ENCODE results near the gene MOV10L1.

MOV10L1 gene

DNA sequence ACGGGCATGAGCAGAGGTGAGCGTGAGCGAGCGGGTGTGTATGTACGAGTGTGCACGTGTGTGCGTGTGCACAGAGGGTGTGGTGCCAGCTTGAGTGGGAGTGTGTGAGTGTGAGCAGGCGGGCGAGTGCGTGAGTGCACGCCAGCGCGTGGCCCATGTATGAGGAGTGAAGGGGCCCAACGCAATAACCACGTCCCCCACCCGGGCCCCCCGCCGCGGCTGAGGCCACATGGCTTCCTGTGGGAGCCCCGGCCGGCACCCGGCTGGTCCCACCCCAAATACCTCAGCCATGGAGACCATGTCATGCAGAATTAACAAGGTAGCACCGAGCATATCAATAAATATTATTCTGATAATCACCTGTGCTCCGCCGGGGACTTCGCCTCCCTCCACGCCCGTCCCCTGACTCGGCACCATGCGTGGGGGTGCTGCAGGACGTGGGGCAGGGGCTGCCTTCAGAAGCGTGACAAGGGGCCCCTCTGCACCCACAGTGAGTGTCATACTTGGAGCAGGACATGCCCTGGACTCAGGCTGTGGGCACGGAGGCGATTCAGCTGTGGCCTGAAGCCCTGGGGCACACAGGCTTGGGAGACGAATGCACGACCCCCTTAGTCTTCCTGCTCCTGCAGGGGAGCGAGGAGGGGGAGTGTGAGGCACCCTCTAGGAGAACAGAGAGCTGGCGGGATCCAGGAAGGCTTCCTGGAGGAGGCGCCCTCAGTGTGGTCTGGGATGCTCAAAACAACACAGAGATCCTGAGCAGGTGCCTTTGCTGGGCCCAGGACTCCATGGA is 90.3 kb downstream of the MOV10L1 start:
- DNase-seq (ENCODE audit: low read depth): no peak
- H3K4me3 ChIP-seq (ENCODE audit: low read depth, low read length): no peak overlapping the region

DNA sequence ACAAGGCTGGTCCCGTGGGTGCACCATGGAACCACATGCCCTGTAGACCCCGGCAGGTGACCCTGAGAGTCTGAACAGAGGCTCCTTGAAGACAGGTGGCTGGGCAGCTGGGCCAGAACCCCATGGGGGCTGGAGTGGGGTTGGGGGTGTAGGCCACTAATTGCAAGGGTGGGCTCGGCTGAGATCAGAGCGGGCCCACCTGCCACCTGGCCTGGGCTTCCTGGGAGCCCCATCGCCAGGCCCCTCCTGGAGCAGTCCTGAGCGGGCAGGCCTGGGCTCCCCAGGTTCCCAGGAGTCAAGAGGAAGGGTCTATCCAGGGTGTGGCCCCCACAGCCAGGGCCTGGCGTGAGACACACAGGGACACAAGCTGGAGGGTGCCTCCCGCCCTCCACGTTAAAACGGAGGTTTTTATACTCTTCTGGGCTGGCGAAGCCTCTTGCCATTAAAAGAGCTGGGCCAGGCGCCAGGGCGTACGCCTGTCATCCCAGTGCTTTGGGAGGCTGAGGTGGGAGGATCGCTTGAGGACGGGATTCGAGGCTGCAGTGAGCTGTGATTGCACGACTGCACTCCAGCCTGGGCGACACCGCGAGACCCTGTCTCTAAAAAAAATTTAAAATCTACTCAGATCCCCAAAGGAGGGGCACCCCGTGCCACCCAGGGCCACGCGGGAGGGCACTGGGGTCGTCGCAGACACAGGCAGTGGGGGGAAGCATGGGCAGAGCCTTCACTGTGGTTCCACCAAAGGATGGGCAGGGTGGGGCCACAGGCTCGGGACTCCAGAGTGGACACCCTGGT is 91.1 kb downstream of the MOV10L1 start:
- no peak overlapping the region for H3K4me3 ChIP-seq (ENCODE audit: low read depth, low read length)
- no peak for DNase-seq (ENCODE audit: low read depth)

DNA sequence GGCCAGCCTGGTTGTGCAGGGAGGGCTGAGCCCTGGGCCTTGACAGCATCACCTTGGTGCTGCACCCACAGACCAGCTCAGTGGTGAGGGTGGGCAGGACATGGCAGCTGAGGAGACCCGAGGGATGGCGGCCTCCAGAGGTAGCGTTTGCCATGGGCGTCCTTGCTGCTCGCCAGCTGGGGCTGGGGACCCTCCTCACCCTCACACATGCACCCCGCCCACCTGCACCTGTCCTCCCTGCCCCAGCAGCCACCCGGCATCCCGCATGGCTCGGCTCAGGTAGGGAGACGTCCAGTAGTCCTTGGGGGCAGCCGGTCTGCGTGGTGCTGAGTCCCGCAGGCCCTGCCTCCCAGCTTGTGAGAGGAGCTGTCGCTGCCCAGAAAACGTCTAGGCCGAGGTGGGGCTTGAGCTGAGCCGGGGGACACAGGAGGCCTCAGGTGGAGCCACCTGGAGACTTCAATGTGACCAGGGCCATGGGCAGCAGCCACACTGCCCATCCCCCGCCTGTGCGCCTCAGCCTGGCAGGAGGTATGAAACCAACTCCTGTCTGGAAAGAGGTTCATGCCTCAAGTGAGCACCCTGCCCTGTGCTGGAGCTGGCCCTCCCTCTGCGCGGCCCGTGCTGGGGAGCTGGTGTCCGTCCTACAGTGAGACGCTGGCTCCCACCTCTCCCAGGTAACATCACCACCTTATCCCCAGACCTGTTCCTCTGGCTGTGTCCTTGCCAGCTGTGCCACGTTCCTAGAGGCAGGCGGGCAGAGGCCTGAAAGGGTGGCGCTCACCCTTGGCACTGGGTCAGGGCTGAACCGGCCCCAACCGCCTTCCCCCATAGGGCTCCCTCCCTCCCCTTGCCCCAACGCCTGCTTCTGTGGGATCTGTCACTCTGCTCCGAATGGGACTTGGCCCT is 92.6 kb downstream of the MOV10L1 start:
- H3K4me3 ChIP-seq (ENCODE audit: low read depth, low read length): no peak overlapping the region
- DNase-seq (ENCODE audit: low read depth): no peak

DNA sequence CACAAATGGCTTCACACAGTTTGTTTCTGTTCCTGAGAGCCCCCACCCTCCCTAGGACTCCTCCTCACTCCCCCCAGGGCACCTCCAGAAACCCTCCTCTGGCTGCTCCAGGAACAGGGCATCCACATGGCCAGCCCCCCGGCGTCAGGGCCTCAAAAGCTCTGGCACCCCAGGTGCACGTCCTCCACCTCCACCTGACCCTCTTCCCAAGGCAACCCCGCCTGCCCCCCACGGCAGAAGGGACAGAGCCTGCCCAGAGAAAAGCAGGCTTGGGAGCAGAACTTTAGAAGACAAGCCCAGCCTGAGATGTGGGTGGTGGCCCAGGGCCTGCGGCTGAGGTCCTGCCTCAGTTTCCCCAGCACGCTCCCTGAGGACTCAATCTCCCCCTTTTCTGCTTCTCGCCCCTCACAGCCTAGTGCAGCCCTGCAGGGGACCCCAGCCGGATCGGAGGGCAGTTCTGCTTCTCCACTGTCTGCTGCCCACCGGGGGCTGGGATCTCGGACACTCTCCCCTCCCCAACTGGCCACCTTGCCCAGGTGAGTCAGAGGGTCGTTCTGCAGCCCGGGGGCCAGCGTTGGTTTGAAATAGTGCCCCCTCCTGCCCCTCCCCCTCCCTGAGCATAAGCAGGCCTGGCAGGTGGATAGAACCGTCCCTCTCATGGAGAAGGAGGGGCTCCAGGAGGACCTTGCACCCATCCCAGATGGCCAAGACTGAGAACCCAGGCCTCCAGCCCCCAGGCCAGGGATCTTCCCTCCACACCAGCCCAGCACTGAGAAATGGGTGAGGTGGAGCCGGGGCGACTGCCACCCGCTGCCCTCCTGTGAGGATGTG is 93.5 kb downstream of the MOV10L1 start:
- no peak for DNase-seq (ENCODE audit: low read depth)
- H3K4me3 ChIP-seq (ENCODE audit: low read depth, low read length): no peak overlapping the region

- DNase-seq (ENCODE audit: low read depth): no peak
- H3K4me3 ChIP-seq (ENCODE audit: low read depth, low read length): no peak overlapping the region
Observed at GRCh38 chr22:50184004-50184901, 94.4 kb downstream of the MOV10L1 start.

DNA sequence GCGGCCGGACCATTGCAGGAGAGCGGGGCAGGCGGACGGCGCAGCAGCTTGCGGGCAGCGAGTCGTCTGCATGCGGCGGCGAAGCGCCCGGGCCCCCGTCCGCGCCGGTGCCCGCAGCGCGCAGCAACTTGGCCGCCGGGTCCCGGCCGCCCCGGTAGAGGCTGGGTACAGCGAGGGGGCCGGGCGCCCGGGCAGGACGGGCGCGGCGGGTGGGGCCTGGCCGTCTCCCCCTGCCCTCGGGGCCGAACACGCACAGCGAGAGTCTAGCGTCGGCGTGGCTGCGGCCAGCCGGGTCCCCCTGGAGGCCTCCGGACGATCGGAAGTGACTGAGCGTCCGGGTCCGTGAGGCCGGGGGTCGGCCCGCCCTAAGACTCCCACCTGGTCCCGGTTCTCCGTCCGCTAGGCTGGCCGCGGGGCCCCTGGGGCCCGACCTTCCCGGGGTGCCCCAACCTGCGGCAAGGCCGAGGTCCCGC is 95.1 kb downstream of the MOV10L1 start:
- H3K4me3 ChIP-seq (ENCODE audit: low read depth, low read length): peak overlapping the region; percentile 43
- DNase-seq (ENCODE audit: low read depth): no peak

DNA sequence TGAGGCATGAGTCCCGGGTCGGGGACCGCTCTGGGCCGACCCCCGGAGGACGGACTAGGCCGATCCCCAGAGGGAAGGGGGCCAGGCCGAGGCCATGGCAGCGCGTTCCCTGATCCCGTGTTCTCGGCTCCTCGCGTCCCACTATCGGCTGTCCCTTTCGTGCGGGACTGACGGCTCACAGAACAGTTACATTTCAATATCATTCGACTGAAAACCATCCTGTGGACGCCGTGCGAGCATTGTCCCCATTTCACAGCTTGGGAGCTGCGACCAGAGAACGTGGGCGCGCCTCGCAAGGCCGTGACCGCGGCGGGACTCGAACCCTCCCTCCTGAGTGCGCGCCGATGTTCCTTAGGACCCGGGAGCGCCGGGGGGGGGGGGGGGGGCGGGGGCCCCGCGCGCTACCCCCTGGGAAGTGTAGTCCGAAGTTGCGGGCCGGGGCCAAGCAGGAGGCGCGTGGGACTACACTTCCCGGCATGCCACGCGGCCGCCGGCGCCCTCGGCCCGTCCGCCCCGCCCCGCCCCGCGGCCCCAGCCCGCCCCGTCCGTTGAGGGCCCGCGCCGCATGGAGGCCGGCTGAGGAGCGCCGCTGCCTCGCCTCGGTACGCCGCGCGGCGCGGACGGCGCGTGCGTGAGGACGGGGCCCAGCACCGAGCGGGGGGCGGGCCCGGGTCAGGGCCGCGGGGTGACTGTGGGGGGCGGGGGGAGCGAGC is 95.7 kb downstream of the MOV10L1 start, which contains the start of gene TRABD:
TRABD (plus strand) TSS at position 539 of the 713 bp plus-strand sequence. CDS start 7,148 bp downstream, outside the sequence.
- DNase-seq (ENCODE audit: low read depth): peak; percentile 62
- peak within 1 kb of the TSS; percentile 63 for H3K4me3 ChIP-seq (ENCODE audit: low read depth, low read length)

GRCh38 chr22:50186181-50186714 is 96.4 kb downstream of the MOV10L1 start:
- H3K4me3 ChIP-seq (ENCODE audit: low read depth, low read length): peak overlapping the region; percentile 63
- DNase-seq (ENCODE audit: low read depth): no peak

DNA sequence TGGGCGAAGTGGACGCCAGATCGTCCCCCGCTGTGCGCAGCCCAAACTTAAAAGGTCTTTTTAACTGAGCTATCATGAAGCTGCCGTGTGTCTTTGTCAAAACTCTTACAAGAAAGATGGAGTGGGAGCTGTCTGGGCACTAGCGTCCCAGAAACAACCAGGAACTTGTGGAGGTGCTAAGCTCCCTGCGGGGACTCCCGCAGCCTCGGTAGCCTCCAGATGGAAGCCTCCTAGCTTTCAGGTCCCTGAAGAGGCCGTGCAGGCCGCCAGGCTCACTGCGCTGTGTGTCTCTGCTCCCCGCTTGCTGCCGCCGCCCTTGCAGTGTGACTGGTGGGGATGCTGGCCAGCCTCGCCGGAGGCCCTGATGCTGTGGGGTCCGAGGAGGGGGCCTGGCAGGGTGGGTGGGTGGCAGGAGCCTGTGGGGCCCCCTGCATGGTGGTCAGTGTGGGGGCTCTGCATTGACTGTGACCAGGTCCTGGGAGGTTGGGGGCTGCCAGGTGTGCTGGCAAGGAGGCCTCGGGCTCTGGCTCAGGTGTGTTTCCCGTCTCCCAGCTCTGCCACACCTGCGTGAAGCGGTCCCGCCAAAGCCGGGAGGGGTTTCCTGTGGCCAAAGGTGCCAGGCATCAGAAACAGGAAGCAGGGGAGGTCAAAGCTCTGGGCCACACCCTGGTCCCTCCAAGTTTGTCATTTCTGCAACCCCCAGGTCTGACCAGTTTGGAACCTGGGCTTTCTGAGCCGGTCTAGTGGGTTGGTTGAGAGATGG is 97.1 kb downstream of the MOV10L1 start:
- no peak for DNase-seq (ENCODE audit: low read depth)
- peak overlapping the region; percentile 63 for H3K4me3 ChIP-seq (ENCODE audit: low read depth, low read length)

DNA sequence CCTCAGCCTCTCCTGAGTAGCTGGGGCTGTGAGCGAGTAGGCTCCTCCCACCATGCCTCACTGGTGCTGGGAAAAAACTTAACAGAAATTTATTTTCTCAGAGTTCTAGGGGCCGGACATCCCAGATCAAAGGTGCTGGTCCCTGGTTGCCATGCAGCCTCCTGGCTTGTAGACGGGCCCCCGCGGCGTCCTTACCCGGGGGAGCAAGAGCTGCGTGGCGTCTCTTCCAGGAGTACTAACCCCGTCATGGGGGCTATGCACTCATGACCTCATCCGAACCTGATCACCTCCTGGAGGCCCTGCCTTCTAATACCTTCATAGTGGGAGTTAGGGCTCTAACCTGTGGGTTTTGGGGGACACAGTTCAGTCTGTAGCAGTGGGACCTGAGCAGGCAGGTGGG is 98.5 kb downstream of the MOV10L1 start:
- H3K4me3 ChIP-seq (ENCODE audit: low read depth, low read length): no peak overlapping the region
- no peak for DNase-seq (ENCODE audit: low read depth)

DNA sequence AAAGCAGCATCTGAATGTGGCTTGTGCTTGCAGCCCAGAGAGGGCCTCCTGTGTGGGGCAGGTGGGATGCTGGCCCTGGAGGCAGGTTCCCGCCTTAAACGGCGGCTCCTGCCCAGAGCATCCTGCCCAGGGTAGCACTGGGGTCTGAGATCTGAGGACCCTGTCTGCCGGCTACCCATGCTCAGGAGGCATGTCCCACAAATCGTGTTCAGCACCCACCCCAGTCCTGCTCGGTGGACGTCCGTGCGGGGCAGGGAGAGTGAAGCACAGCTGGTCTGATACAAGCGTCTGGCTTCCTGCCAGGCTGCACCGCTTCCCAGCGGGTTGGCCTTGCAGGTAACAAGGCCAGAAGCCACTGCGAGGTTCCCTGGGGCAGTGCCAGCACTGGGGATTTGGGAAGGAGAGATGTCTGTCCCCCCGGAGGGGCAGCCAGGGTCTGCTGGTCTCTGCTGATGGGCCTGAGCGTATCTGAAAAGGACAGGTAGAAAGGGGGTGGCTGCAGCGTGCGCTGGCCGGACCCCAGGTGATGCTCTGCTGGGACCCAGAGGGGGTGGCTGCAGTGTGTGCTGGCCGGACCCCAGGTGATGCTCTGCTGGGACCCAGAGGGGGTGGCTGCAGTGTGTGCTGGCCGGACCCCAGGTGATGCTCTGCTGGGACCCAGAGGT is 99.5 kb downstream of the MOV10L1 start:
- no peak for DNase-seq (ENCODE audit: low read depth)
- H3K4me3 ChIP-seq (ENCODE audit: low read depth, low read length): no peak overlapping the region

DNA sequence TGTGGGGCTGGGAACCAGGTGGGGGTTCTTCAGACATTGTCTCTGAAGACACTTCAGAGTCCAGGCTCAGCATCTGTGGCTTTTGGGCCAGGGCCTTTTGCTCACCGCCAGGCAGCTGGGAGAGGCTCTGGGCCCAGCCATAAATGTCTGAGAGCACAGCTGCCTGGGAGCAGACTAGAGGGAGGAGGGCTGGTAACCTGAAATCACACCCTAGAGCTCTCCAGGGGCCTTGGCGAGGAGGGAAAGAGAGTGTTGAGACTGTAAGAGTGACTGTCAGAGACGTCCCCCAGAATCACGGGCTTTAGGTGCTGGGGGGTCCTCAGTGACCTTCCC is 100.0 kb downstream of the MOV10L1 start:
- no peak overlapping the region for H3K4me3 ChIP-seq (ENCODE audit: low read depth, low read length)

GRCh38 chr22:50190182-50190940 is 100.6 kb downstream of the MOV10L1 start:
- DNase-seq (ENCODE audit: low read depth): no peak
- H3K4me3 ChIP-seq (ENCODE audit: low read depth, low read length): peak overlapping the region; percentile 27

More for the DNA sequence above, 100.0 kb downstream of the MOV10L1 start:
- no peak for DNase-seq (ENCODE audit: low read depth)

DNA sequence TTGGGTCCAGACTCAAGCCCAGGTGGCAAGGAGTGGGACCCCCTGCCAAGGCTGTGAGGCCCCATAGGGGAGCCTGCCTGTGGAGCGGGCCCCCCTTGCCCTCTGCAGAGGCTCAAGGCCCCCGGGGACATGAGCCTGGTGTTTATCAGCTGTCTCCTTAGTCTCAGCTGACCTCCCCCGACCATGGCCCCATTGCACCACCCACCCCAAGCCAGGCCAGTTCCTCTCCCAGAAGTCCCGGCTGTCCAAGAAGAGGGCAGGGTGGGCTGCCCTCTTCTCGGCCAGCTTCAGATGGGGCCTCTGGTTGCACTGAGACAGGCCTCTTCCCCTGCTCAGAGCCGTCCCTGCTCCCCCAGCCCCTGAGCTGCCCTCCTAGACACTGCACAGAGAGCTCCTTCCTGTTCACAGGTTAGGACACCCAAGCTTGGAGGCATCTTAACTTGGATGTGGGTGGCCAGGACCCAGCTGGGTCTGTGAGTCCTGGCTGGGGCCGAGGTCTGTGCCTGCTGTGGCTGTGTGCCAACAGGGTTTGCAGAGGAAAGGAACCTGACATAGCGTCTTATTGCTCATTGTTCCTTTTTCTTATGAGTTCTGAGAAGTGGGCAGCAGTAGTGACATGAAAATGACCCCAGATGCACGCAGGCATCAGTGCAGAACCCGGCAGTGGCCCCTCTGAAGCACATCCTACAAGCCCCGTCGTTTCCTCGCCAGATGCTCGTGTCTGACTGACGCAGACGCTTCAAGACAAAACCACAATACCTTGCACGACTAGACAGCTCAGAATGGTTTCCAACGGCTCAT is 101.3 kb downstream of the MOV10L1 start:
- peak overlapping the region; percentile 27 for H3K4me3 ChIP-seq (ENCODE audit: low read depth, low read length)
- no peak for DNase-seq (ENCODE audit: low read depth)
